HEK293T (cell line): Measurements from ENCODE around the gene BTAF1.

Experiments
- BHLHE40 ChIP-seq: fragments of 450-650 bp; IDR thresholded peaks from 2 replicates; pipeline ENCODE4 v1.6.1; 2016; ENCODE audit warnings: mild to moderate bottlenecking, moderate library complexity, borderline replicate concordance
- FOXM1 ChIP-seq: fragments of 450-650 bp; IDR thresholded peaks from 2 replicates; pipeline ENCODE4 v1.6.1; 2017; ENCODE audit warnings: mild to moderate bottlenecking, borderline replicate concordance
- NFRKB ChIP-seq: fragments of 450-650 bp; IDR thresholded peaks from 2 replicates; pipeline ENCODE4 v1.6.1; 2016; ENCODE audit warnings: mild to moderate bottlenecking, moderate library complexity

DNA sequence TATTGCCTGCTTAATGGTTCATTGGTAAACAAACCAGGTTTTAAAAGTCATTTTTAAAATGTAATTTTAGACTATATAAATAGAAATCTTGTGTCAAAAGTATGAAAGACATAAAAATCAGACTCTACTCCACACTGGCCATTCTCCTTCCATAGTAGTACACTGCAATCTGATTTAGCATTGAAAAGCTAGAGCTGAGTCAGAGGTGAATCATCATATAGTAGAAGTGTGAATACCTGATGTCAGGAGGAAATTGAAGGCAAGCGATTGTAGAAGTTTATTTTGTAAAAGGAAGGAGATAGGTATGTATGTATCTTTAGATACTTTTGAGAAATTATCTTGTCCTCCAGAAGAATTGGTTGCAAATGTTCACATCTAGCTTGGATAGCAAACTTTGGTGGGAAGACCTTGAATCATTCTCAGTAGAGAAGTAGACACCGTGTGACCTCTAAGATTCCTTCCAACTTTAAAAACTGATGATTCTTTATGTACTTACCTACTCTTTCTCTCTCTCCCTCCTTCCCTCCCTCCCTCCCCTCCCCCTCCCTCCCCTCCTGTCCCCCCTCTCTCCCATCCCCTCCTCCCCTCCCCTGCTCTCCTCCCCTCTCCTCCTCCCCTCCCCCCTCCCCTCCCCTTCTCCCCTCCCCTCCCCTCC lies 88.1 kb downstream of the BTAF1 start:
- no peak for TF ChIP-seq BHLHE40
- no peak for TF ChIP-seq NFRKB
- no peak for TF ChIP-seq FOXM1
